Fibroblast of upper back skin (primary cell): ENCODE data around the gene RNF166.

ENCODE experiments used
- DNase-seq: peaks from one replicate; pipeline ENCODE4 v3.0.0-alpha.2; 2013

Gene RNF166

DNA sequence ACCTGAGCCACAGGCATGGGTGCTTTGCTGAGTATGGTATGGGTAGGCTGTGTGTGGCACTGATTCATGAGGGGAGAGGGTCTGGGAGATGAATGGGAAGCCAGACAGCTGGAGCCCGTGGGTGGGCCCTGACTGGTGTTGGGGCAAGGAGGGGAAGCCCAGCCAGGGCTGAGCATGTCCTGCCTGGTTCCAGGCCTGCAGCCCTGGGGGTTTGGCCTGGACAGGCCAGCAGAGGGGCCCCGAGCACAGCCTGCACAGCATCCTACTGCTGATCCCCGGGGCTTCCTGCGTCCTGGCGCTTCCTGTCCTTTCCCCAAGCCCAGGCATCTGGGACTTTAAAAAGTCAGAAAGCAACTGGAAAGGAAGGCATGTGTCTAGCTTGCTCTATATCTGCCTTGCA lies 38.7 kb downstream of the RNF166 start:
- no peak for DNase-seq

DNA sequence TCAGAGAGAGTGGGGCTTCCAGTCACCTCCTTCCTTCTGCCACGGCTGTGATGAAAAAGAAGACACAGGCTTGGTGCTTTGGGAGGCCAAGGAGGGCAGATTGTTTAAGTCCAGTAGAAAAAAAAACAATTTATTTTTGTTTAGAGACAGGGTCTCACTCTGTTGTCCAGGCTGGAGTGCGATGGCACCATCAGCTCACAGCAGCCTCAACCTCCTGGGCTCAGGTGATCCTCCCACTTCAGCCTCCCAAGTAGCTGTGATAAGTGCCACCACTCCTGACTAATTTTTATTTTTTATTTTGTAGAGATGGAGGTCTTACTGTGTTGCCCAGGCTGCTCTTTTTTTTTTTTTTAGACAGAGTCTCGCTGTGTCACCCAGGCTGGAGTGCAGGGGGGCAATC lies 40.6 kb downstream of the RNF166 start:
- no peak for DNase-seq

DNA sequence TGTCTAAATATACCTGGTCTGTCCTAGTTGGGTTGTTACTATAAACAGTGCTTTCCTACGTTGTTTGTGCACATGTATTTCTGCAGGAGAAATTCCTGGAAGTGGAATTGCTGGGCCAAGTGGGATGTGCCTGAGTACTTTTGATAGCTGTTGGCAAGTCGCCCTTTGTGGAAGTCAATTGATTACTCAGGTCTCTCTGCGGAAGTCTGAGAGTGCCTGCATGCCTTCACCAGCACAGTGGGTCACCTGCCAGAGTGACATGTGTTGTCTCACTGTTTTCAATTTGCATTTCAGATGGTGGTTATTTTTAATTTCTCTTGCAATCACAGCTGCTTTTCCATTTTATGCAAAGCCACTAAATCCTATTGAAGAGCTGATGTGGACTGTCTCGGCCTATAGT lies 41.1 kb downstream of the RNF166 start:
- DNase-seq: no peak

DNA sequence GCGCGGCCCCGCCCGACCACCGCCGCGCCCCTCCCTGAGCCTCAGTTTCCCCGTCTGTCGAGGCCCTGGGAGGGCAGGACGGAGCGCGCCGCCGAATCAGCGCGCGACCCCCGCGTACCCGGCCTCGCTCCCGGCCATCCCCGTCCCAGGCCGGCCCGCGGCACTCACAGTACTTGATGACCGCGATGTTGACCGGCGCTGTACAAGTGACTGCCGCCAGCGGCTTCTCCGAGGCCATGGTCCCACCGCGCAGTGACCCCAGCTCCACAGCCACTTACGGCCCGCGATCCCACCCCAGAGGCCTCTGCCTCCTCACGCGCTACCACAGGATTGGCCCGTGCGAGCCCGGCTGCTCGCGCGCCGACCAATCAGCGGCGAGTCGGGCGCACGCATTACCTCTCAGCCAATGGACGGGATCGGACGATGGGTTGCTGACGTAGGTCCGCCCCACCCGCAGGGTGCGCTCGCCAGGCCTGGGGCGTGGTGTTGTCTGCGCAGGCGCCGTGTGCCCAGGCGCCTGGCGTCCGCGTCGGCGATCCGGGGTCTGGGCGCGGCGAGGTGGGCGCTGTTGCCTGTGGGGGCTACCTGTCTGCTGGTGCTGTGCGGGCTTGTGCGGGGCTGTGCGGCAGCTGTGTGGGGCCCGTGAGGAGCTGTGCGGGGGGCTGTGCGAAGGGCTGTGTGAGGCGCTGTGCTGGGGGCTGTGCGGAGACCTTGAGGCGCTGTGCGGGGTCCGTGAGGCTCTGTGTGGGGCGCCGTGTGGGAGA lies 43.2 kb downstream of the RNF166 start, which contains the start of gene MVD:
Gene MVD (minus strand): TSS at position 249 of the 764 bp plus-strand sequence. CDS start 11 bp downstream, at position 238.
- peak; percentile 97 for DNase-seq

DNA sequence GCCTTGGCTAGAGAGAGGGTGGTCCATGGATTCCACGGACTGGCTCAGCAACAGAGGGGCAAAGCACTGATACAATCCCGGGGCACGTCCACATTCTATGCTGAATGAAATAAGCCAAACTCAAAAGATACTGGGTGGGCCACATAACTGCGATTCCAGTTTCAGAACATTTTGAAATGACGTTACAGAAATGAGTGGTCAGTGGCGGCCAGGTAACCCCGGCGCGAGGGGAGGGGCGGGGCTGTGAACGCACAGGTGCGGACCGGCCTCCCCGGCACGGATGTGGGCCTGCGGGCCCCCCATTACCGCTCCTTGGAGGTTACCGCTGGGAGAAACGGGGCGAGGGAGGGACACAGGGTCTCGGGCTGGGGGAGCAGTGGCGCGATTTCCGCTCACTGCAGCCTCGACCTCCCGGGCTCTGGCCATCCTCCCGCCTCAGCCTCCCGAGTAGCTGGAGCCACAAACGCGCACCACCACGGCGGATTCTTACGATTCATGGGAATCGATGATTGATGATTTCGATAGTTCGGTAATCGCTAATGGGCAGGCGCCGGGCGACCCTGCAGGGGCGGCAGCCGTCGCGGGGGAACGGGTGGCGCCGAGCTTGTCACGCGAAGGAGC lies 43.9 kb downstream of the RNF166 start:
- no peak for DNase-seq

DNA sequence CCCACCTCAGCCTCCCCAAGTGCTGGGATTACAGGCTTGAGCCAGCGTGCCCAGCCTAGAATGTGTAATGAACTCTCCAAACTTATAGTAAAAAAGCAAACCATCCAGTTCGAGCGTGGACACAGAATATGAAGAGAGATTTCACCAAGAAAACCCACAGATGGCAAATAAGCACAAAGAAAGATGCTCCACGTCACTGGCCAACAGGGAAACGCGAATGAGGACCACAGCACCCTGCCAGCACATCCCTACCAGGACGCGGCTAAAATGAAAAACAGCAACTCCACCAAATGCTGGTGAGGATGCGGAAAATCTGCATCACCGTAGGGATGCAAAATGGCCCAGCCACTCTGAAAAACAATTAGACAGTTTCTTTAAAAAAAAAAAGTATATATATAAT lies 44.7 kb downstream of the RNF166 start:
- DNase-seq: no peak

DNA sequence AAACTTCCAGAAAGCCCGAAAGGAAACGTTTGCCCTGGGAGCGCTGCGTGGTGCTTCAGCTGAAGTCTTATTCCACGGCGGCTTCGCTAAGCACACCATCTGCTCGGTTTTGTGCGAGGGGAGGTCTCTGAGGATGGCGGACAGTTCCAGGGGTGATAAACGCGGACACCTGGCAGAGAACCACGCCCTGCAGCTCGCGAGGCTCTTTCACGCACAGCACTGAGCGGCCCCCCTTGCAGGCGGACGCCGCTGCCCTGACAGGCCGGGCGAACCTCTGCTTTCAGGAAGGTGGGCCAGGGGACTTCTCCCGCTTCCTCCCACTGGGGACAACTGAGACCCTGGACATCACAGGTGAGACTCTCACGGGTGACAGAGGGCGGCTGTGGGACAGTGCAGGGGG lies 47.0 kb downstream of the RNF166 start:
- DNase-seq: no peak

DNA sequence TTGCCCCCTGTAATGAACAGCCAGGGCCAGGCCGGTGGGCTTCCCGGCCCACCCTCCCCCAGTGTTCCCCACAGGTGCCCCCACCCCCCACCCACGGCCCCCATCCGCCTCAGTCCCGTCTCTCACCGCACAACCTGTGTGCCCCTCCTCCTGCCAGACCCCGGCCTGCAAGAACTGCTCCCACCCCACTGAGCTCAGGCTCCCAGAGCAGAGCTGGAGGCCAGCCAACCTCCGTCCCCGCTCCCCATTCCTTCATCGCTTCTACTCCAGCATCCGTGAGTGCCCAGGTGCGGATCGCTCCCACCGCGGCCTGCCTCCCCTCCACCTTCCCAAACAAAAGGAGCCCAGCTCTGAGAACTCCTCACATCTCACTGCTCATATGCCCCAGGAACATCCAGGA lies 47.5 kb downstream of the RNF166 start:
- no peak for DNase-seq

DNA sequence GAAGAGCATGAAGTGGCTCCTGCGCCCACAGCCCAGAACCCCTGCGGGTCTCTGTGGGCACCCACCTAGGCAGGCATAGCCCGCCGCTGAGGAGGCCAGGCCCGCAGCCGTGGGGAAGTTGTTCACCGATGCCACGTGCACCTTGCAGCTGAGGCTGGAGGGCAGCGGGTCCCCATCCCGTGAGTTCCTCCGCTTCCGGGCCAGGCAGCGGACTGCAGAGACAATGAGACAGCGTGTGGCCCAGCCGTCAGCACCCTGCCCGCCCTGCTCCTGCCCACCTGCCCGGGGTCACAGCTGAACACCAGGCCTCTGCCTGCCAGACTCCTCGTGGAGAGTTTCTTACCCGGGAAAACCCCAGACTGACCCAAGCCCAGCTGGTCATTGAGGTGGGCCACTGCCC lies 48.8 kb downstream of the RNF166 start:
- no peak for DNase-seq

DNA sequence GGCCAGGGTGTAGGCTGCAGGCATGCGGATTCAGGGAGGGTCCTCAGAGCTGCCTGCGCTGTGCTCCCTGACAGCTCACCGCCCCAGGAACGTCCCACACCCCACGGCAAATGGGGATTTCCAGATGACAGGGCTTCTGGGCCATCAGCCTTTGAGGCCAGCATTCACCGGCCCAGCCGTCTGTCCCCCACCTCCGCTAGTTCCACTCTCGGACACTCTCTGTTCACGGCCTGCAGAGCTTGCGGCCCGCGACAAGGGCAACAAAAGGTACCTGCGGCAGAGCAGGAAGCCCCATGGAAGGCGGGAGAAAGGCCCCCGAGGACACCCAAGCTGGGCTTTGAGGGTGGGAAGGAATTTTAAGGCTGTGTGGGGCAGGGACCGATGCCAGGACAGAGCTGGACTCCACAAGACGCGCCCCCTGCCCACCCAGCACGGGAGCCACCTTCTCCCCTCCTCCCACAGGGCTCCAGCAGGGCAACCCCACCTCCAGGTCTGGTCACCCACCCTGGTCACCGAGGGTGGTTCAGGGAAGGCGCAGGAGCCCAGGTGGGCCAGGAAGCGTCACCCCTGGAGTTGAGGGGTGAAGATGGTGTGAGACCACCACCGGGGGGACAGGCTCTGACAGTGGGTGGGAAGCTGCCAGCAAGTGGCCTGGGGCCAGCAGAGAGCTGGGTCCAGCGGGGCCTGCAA lies 49.8 kb downstream of the RNF166 start:
- DNase-seq: no peak

DNA sequence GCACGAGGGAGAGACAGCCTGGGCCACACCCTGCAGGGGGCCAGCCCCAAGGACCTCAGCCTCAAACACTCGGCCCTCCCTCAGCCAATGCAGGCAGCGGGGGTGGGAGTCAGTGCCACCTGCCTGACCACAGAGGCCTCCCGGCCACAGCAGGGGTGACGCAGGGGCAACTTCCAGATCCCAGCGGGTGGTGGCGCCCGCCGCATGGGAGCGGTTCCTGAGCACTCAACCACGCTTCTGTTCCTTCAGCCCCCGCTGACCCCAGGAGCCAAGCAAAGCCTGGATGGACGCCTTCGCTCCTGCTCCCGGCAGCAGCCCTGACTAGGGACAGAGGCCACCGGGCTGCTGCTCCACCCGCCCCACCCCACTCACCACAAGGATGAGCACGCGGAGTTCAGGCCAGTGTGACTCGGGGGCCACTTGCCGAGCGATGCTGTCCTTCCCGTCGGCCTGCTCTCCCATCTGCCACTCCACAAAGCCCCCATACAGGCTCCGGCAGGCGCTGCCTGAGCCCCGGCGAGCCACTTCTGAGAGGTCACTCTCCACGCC lies 50.4 kb downstream of the RNF166 start:
- no peak for DNase-seq

DNA sequence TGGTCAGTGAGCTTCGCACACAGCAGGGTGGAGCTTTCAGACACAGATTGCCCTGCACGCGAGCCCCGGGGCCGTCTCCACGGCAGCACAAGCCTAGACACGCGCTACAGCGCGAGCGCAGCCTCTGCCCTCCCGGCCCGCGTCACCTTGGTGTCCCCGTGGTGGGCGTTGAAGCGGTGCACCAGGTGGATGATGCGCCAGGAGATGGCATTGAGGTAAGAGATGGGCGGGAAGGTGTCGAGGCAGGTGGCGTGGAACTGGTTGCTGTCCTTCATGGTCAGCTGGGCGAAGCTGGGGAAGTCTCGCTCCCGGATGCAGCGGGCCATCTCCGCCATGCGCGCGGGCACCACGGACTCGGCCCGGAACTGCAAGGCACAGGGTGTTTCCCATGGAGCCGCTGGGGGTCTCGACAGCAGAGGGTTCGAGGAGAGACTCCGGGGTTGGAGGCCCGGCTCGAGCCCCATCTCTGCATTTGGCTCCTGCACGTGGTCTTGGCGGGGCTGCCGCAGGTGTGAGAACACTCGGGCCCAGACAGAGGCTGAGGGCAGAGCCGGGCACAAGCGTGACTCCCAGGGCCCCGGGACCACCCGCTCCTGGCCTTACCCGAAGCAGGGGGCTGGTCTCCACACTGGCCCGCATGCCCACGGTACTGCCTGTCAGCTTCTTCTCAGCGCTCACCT lies 51.0 kb downstream of the RNF166 start:
- DNase-seq: no peak

DNA sequence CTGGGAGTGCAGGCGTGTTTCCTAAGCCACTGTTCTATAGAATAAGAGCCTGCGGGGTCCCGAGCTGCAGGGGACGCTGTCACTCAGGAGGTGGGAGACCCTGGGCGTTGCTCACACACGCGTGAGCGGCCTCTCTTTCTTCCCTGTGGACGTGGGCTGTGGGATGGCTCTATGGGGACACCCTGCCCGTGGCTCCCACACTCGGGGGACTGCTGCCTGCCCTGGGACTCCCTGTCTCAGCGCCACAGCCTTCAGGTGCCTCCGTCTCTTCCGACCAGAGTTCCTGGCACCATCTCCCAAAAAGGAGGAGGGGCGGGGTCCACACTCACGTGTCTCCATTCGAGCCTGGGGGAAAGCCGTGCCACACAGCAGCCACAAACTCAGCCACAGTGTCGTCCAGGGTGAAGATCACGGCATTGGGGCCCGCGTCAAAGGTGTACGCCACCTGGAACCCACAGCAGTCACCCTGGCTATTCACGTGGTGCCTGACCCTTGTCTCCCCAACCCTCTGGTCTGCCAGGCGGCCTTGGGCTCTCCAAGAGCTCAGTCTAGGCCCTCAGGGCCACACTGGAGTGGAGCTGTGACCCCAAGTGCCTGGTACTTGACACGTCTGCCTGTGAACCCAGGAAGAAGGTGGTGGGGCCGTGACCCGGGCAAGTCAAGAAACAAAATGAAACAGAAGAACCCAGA lies 51.7 kb downstream of the RNF166 start:
- no peak for DNase-seq

DNA sequence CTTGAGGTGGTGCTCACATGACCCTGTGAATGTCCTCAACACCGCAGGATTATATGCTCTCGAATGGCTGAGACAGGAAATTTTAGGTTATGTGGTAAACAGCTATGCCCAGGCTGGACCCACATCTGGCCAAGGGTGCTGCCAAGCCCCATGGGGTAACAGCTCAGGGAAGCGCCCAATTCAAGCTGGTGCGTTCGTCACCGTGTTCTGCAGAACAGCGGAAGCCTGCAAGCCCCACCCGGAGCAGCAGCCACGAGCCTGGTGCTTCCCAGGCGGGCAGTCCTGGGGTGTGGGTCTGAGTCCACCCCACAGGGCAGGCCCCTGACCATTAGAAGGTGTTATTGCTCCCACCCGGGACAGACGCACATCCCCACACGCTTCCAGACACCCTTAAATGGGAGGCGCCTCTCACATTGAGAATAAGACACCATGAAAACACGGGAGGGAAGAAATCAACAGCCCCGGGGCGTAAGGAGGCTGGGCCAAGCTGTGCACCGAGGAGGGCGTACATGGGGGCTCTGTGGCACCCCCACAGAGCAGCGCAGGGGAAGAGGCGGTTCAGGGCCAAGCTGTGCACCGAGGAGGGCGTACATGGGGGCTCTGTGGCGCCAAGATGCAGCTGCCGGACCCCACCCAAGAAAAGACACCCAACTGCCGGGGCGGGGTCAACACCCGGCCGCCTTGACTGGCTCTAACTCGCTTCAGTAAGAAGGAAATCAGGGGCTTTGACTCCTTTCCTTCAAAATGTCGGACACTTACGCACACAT lies 52.4 kb downstream of the RNF166 start:
- no peak for DNase-seq

DNA sequence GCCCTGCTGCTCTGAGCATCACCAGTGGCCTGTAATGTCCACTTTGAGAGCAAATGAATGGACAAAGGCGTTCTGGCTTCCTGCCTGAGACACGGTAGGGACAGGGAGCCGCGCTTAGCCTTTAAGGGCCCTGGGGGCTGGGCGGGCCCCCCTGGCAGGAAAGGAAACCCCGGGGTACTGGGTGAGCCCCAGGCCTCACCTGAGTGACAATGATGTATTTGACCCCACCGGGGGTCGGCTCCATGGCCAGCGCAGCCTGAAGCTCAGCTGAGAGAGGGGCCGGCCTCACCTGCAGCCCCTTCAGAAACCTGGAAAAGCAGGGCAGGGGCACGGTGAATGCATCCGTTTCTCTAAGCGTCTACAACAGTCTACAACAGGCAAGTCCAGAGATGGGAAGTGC lies 53.1 kb downstream of the RNF166 start:
- no peak for DNase-seq

DNA sequence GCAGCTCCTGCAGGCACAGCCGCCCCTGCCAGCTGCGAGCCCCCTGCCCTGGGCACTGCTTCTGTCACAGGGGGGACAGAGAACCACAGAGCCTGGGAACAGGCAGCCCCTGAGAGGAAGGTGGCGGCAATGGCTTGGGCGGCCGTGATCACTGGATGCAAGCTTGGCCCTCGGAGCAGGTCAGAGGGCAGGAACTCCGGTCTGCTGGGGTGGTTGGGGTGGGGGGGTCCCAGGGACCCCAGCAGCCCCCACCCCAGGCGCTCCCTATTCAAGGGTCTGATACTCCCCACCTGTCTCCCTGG lies 53.5 kb downstream of the RNF166 start:
- no peak for DNase-seq

DNA sequence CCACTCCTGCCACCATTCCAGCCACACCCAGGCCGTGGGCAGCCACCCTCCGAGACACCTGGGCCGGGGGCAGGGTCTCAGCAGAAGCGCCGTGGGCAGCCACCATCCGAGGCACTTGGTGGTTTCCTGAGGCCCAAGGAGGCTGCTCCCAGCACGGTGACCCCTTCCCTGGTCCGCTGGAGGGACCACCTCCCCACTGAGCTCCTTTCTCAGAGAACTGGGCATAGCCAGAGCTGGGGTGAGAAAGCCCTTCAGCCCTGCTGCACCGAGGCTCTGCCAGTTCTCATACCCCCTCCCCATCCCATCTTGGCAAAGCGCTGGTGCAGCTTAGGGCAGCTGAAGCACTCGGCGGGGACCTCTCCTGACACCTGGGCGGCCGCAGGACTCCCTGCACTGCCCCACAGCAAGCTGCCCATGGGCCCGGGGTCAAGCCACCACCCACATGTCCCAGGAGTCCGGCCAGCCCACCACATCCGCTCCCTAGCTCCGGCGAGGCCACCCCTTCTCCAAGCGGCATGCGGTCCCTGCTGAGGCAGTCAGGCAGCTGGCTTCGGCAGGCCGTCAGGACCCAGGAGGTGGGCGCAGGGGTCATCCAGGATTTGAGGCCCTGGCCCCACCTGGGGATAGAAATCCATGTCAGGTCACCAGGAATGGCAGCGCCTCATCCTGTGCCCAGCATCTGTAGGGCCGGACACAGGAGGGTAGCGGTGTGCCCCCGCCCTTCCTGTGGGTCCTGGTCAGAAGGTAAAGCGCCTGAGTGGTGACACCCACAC lies 54.0 kb downstream of the RNF166 start:
- DNase-seq: no peak

DNA sequence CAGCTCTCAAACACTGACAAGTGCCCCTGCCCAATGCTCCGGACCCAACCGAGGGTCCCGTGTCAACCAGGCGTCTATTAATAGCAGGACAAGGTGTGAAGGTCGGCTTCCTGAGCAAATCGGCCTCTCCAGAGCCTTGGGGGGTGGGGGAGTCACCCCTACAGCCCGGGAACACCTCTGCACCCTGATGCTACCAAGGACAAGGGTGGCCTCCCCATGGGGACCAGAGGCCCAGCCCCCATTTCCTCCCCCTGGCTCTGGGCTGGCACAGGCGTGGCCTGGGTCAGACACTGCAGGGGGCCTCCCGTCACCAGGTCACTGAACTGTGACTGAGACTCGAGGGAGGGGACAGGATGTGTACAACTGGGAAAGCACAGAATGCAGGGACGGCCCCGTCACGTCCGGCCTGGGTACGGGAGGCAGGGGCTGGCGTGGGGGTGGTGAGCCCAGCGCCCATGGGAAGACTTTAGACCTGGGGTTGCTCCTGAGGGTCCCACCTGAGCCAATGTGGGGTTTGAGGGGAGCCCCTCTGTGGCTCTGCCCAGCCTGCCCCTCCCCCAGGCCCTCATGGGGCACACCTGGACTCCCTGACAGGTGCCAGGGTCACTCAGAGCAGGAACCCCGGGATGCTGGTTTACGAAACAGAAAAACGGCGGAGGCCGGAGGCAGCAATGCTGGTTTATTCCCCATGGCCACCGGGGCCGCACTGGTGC lies 54.8 kb downstream of the RNF166 start:
- DNase-seq: no peak

DNA sequence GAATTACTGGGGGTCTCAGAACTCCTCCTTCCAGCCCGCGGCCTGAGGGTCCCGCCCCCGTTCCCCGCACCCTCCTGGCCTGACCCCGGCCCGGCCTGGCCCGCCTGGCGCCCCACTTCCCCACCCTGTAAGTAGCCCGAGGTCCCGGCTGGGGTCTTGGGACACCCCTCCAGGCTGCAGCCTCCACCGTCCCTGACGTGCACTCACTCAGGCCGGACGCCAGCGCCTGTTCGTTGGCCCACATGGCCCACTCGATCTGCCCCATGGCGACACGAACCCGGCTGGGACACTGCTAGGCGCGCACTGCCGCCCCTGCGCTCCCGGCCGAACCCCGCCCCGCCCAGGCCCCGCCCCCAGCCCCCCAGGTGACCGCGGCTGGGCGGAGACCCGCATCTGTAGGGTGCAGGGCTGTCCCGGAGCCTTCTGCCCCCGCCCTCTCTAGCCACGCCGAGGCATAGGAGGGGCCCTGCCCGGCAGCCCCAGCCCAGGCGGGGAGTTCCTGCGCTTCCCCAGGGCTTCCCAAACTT lies 55.4 kb downstream of the RNF166 start, which contains the start of gene CYBA:
Gene CYBA (minus strand): TSS at position 305 of the 527 bp plus-strand sequence. CDS start 40 bp downstream, at position 265.
- peak; percentile 54 for DNase-seq
